WTC11 (cell line): ENCODE measurements around the gene PCIF1.

Source experiments
- GRHL2 ChIP-seq: fragments of 250-450 bp; sonication (Bioruptor Pico); IDR thresholded peaks from 2 replicates; pipeline ENCODE4 v1.8.0; 2022; ENCODE audit warnings: mild to moderate bottlenecking, moderate library complexity; ENCODE audit not compliant: insufficient replicate concordance, severe bottlenecking
- KAT7 ChIP-seq: sonication (generic); formaldehyde crosslinking; IDR thresholded peaks from 2 replicates; pipeline ENCODE4 v1.8.1; 2023; ENCODE audit warnings: missing genetic modification reagents, mild to moderate bottlenecking, borderline replicate concordance
- RELA ChIP-seq: sonication (generic); formaldehyde crosslinking; IDR thresholded peaks from 2 replicates; pipeline ENCODE4 v1.8.1; 2022; ENCODE audit warnings: missing genetic modification reagents, mild to moderate bottlenecking, borderline replicate concordance
- SMAD4 ChIP-seq: sonication (generic); formaldehyde crosslinking; IDR thresholded peaks from 2 replicates; pipeline ENCODE4 v1.8.0; 2022; ENCODE audit warnings: mild to moderate bottlenecking, missing genetic modification reagents
- TCF7 ChIP-seq: sonication (generic); formaldehyde crosslinking; IDR thresholded peaks from 2 replicates; pipeline ENCODE4 v1.8.0; 2022; ENCODE audit warnings: mild to moderate bottlenecking, low read depth, missing genetic modification reagents, moderate library complexity
- USF1 ChIP-seq: sonication (generic); formaldehyde crosslinking; IDR thresholded peaks from 2 replicates; pipeline ENCODE4 v1.8.0; 2022; ENCODE audit warnings: mild to moderate bottlenecking, missing genetic modification reagents
- ZBTB21 ChIP-seq: sonication (generic); formaldehyde crosslinking; IDR thresholded peaks from 2 replicates; pipeline ENCODE4 v1.8.1; 2023; ENCODE audit warnings: mild to moderate bottlenecking, missing genetic modification reagents, borderline replicate concordance
- TF ChIP-seq, protein P1 (sequence below): fragments of 200-600 bp; IDR thresholded peaks from 2 replicates; pipeline ENCODE4 v1.8.0; 2022; ENCODE audit warnings: antibody characterized with exemption
- TF ChIP-seq, protein P2 (sequence below): sonication (generic); formaldehyde crosslinking; IDR thresholded peaks from 2 replicates; pipeline ENCODE4 v1.8.1; 2022; ENCODE audit warnings: low read depth, mild to moderate bottlenecking, moderate library complexity, missing genetic modification reagents, borderline replicate concordance

- TF ChIP-seq, protein P1, sequence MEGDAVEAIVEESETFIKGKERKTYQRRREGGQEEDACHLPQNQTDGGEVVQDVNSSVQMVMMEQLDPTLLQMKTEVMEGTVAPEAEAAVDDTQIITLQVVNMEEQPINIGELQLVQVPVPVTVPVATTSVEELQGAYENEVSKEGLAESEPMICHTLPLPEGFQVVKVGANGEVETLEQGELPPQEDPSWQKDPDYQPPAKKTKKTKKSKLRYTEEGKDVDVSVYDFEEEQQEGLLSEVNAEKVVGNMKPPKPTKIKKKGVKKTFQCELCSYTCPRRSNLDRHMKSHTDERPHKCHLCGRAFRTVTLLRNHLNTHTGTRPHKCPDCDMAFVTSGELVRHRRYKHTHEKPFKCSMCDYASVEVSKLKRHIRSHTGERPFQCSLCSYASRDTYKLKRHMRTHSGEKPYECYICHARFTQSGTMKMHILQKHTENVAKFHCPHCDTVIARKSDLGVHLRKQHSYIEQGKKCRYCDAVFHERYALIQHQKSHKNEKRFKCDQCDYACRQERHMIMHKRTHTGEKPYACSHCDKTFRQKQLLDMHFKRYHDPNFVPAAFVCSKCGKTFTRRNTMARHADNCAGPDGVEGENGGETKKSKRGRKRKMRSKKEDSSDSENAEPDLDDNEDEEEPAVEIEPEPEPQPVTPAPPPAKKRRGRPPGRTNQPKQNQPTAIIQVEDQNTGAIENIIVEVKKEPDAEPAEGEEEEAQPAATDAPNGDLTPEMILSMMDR: no peak
- TF ChIP-seq RELA (CRISPR knock-in tag): no peak
- no peak for TF ChIP-seq ZBTB21 (CRISPR knock-in tag)
- TF ChIP-seq GRHL2 (CRISPR knock-in tag): no peak
- TF ChIP-seq KAT7 (CRISPR knock-in tag): no peak
- no peak for TF ChIP-seq SMAD4 (CRISPR knock-in tag)
- TF ChIP-seq USF1 (CRISPR knock-in tag): no peak
- no peak for TF ChIP-seq TCF7 (CRISPR knock-in tag)
- TF ChIP-seq, protein P2, sequence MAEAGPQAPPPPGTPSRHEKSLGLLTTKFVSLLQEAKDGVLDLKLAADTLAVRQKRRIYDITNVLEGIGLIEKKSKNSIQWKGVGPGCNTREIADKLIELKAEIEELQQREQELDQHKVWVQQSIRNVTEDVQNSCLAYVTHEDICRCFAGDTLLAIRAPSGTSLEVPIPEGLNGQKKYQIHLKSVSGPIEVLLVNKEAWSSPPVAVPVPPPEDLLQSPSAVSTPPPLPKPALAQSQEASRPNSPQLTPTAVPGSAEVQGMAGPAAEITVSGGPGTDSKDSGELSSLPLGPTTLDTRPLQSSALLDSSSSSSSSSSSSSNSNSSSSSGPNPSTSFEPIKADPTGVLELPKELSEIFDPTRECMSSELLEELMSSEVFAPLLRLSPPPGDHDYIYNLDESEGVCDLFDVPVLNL (CRISPR knock-in tag): no peak
These were observed 17.7 kb downstream of the PCIF1 start for GRCh38 chr20:45951925-45952834.
